GM12891 (cell line): ENCODE data around the gene SFMBT2.

Source experiments
- DNase-seq: peaks from one replicate; pipeline ENCODE4 v3.0.0; 2011; ENCODE audit warnings: low spot score; ENCODE audit not compliant: insufficient read length
- FAIRE-seq: peaks from 2 replicates; lab custom pipeline; 2011; peaks lifted over from hg19 to GRCh38; lab: Jason Lieb, UNC
- PAX5 ChIP-seq: IDR thresholded peaks from 2 replicates; pipeline ENCODE4 v1.6.1; 2011; ENCODE audit warnings: low read length, moderate library complexity, mild to moderate bottlenecking; ENCODE audit not compliant: insufficient read depth, severe bottlenecking
- POLR2A ChIP-seq: IDR thresholded peaks from 2 replicates; pipeline ENCODE4 v1.6.1; 2011; ENCODE audit warnings: low read depth, low read length, control low read depth
- POLR2AphosphoS5 ChIP-seq: IDR thresholded peaks from 2 replicates; pipeline ENCODE4 v1.6.1; 2011; ENCODE audit warnings: low read depth, low read length, control low read depth
- POU2F2 ChIP-seq: IDR thresholded peaks from 2 replicates; pipeline ENCODE4 v1.6.1; 2011; ENCODE audit warnings: low read depth, mild to moderate bottlenecking, control low read depth, low read length, moderate library complexity
- SPI1 ChIP-seq: IDR thresholded peaks from 2 replicates; pipeline ENCODE4 v1.6.1; 2011; ENCODE audit warnings: low read depth, low read length, control low read depth
- TAF1 ChIP-seq: IDR thresholded peaks from 2 replicates; pipeline ENCODE4 v1.6.1; 2011; ENCODE audit warnings: low read depth, low read length, control low read depth

SFMBT2 gene

GRCh38 chr10:7441403-7442147, 30.7 kb upstream of the SFMBT2 start:
- DNase-seq (no peak), FAIRE-seq (peak; percentile 16)
- TF ChIP-seq POLR2AphosphoS5 (no peak), POLR2A (no peak), TAF1 (no peak), PAX5 (no peak), POU2F2 (no peak), SPI1 (no peak)

DNA sequence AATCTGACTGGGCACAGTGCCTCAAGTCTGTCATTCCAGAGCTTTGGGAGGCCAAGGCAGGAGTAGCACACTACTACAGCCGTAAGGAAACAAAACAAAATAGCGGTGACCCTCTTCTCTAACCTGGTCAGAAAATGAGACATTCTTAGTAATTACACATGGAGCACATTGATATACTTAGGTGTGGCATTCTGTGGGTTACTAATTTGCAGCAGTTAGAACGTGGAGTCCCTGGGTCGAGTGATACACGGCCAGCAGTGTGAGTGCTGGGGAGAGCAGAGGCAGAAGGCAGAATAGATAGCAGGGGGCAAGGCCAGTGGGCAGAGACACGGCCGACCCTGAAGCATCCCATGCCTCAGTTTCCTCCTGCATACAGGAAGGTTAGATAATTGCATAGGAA, 28.9 kb upstream of the SFMBT2 start:
- FAIRE-seq (peak; percentile 58), DNase-seq (no peak)
- TF ChIP-seq PAX5 (no peak), POU2F2 (no peak), POLR2A (no peak), POLR2AphosphoS5 (no peak), TAF1 (no peak)

- FAIRE-seq: peak; percentile 48
- TF ChIP-seq POLR2AphosphoS5 (no peak), PAX5 (no peak), POLR2A (no peak), TAF1 (no peak)
These were observed 27.6 kb upstream of the SFMBT2 start for GRCh38 chr10:7438196-7438986.

GRCh38 chr10:7436490-7437100, 25.8 kb upstream of the SFMBT2 start:
- DNase-seq (no peak), FAIRE-seq (peak; percentile 59)
- no peak for TF ChIP-seq TAF1
- TF ChIP-seq POLR2AphosphoS5: no peak
- no peak for TF ChIP-seq PAX5
- no peak for TF ChIP-seq POLR2A
- TF ChIP-seq POU2F2: no peak
- TF ChIP-seq SPI1: no peak

More at GRCh38 chr10:7438196-7438986, 27.6 kb upstream of the SFMBT2 start:
- DNase-seq: no peak

DNA sequence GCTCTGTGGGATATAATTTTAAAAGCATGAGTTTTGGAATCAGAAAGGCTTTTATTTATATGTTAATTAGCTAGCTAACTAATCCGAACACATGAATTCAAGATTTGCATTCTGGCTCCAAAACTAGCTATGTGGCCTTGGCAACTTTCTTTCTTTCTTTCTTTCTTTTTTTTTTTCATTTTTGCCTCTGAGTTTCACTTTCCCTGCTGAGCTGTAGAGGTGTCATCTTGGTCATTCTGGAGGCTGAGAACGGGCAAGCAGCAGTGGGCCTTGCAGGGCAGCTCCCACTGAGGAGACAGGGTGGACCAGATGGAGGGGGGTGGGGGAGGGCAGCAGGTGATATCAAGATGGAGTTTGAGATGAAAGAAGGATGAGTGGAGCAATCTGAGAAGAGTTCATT, 24.8 kb upstream of the SFMBT2 start:
- TF ChIP-seq POLR2AphosphoS5: no peak
- TF ChIP-seq SPI1: no peak
- no peak for TF ChIP-seq POLR2A
- TF ChIP-seq TAF1: no peak
- no peak for TF ChIP-seq PAX5
- no peak for TF ChIP-seq POU2F2
- DNase-seq (no peak), FAIRE-seq (no peak)

DNA sequence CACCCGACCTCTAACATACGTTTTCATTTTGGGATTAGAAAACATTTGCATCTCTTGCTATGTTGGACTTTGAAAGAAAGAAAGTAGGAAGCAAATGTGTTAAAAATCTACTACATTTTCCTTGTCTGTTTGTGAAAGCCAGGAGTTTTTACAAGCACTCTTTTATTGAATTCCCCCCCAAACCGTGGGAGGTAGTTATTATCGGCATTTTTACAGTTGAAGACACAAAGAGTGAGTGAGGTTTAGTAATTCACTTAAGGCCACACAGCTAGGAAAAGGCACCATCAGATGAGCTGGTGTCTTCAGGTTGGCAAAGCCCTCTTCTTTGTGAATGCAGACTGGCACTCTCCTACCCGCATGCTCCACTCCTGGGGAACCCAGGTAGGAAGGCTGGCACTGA, 23.5 kb upstream of the SFMBT2 start:
- DNase-seq (no peak), FAIRE-seq (peak; percentile 69)
- TF ChIP-seq POLR2A: no peak
- no peak for TF ChIP-seq POLR2AphosphoS5
- TF ChIP-seq PAX5: no peak
- no peak for TF ChIP-seq SPI1
- no peak for TF ChIP-seq TAF1
- no peak for TF ChIP-seq POU2F2

GRCh38 chr10:7433861-7434260, 23.0 kb upstream of the SFMBT2 start:
- DNase-seq: no peak
- TF ChIP-seq POLR2A (no peak), POLR2AphosphoS5 (no peak), PAX5 (no peak), POU2F2 (no peak), SPI1 (no peak), TAF1 (no peak)
- FAIRE-seq: no peak

GRCh38 chr10:7432884-7433726, 22.3 kb upstream of the SFMBT2 start:
- no peak for DNase-seq
- TF ChIP-seq TAF1 (no peak), POLR2A (no peak), POLR2AphosphoS5 (no peak), PAX5 (no peak), SPI1 (no peak), POU2F2 (no peak)
- no peak for FAIRE-seq

- FAIRE-seq (peak; percentile 80), DNase-seq (no peak)
- TF ChIP-seq PAX5 (no peak), SPI1 (no peak), POLR2AphosphoS5 (no peak), POLR2A (no peak), POU2F2 (no peak), TAF1 (no peak)
These were observed 18.0 kb upstream of the SFMBT2 start for GRCh38 chr10:7428673-7429350.

- FAIRE-seq (peak; percentile 67), DNase-seq (no peak)
- no peak for TF ChIP-seq POLR2AphosphoS5
These were observed 15.5 kb upstream of the SFMBT2 start for GRCh38 chr10:7426349-7426748.
